T1000 (cell line): ENCODE results near the gene CLPTM1.

Experiments used
- DNase-seq: peaks from one replicate; lab custom pipeline; 2025; ENCODE audit warnings: mixed read lengths; lab: John Stamatoyannopoulos, UW

Gene CLPTM1

GRCh38 chr19:45016388-45017314 lies 61.5 kb downstream of the CLPTM1 start:
- peak; percentile 39 for DNase-seq

GRCh38 chr19:45019187-45019586 lies 64.0 kb downstream of the CLPTM1 start:
- DNase-seq: no peak

- no peak for DNase-seq
Observed at GRCh38 chr19:45020071-45020470, 64.9 kb downstream of the CLPTM1 start.

- no peak for DNase-seq
Observed at GRCh38 chr19:45021971-45022370, 66.8 kb downstream of the CLPTM1 start.

GRCh38 chr19:45023048-45023447 lies 67.9 kb downstream of the CLPTM1 start:
- DNase-seq: no peak

- DNase-seq: no peak
Observed at GRCh38 chr19:45025264-45025663, 70.1 kb downstream of the CLPTM1 start.

- no peak for DNase-seq
Observed at GRCh38 chr19:45027371-45027770, 72.2 kb downstream of the CLPTM1 start.

- DNase-seq: no peak
Observed at GRCh38 chr19:45030825-45031224, 75.6 kb downstream of the CLPTM1 start.

- no peak for DNase-seq
Observed at GRCh38 chr19:45032421-45032820, 77.2 kb downstream of the CLPTM1 start.

GRCh38 chr19:45035755-45036154 lies 80.6 kb downstream of the CLPTM1 start:
- DNase-seq: no peak

- DNase-seq: no peak
Observed at GRCh38 chr19:45037393-45038169, 82.4 kb downstream of the CLPTM1 start.

- DNase-seq: peak; percentile 74
Observed at GRCh38 chr19:45038931-45039893, 84.0 kb downstream of the CLPTM1 start, which contains the start of gene CLASRP. CLASRP (plus strand) TSS chr19:45039045; CDS start chr19:45040213, 1,168 bp downstream.

- no peak for DNase-seq
Observed at GRCh38 chr19:45040059-45040771, 85.0 kb downstream of the CLPTM1 start.

- DNase-seq: no peak
Observed at GRCh38 chr19:45041125-45041524, 85.9 kb downstream of the CLPTM1 start.
